Right lung (tissue), 5 donors: ENCODE measurements around the gene SELENOO. TPM values are rescaled to one million over a fixed set of nuclear protein-coding genes. Genes with fewer than 3 reads are reported as not detected.

Source experiments
- DNase-seq, 2 donors: peaks; one replicate each; pipeline ENCODE4 v3.0.0-alpha.2; 2013
- polyA plus RNA-seq, 5 donors: library from polyadenylated mRNA; unstranded; fragments of 120-200 nt; gene quantifications; one replicate each; pipeline versions ENCODE4 v1.2.1 to v1.2.3, GENCODE V29; 2013; ENCODE audit warnings: inconsistent platforms in 1 of 5, low replicate concordance in 1 of 5; ENCODE audit not compliant: insufficient read length in 5 of 5, insufficient read depth in 1 of 5

The SELENOO gene
- polyA plus RNA-seq, 5 donors, result 14.0 to 31.3 (median 22.2) TPM

DNA sequence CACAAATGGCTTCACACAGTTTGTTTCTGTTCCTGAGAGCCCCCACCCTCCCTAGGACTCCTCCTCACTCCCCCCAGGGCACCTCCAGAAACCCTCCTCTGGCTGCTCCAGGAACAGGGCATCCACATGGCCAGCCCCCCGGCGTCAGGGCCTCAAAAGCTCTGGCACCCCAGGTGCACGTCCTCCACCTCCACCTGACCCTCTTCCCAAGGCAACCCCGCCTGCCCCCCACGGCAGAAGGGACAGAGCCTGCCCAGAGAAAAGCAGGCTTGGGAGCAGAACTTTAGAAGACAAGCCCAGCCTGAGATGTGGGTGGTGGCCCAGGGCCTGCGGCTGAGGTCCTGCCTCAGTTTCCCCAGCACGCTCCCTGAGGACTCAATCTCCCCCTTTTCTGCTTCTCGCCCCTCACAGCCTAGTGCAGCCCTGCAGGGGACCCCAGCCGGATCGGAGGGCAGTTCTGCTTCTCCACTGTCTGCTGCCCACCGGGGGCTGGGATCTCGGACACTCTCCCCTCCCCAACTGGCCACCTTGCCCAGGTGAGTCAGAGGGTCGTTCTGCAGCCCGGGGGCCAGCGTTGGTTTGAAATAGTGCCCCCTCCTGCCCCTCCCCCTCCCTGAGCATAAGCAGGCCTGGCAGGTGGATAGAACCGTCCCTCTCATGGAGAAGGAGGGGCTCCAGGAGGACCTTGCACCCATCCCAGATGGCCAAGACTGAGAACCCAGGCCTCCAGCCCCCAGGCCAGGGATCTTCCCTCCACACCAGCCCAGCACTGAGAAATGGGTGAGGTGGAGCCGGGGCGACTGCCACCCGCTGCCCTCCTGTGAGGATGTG lies 17.5 kb upstream of the SELENOO start:
- DNase-seq, result no peak

DNA sequence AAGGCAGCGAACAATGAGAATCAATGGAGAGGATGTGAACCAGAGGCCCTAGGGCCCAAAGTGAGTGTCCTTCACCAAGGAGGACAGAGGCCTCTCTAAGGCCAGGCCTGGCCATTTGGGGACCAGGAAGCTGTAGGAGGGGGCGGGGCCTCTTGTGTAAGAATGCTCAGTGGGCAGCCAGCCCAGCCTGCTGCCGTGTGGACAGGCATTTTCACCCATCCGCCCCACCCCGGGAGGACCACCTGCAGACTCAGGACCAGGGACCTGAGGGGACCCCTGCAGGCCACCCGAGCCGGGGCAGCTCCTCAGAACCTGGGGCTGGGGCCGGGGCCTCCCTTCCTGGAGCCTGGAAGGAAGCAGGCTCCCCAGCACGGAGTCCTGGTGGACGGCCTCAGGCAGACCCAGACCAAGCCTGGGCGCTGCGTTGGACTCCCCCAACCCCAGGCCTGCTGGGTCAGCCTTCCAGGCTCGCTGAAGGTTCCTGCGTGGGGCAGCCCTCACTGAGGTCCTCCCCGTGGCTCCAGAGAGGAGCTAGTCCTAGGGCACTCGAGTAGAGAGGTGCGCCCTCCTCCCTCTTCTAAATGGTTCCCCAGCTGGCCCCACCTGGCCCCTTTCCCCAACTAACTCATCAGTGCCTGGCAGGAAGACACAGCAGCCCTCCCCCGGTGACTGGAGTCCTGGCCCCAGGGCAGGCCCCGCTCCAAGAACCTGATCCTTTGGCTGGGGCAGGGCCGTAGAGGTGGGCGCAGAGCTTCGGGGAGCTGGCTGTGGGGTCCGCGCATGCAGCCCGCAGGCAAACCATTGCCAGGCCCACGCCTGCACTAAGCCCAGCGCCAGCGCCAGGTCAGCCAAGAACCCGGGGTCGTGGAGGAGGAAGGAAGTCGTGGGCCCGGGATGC lies 16.6 kb upstream of the SELENOO start:
- DNase-seq, result peak in 1 of 2 donors; percentile 52

DNA sequence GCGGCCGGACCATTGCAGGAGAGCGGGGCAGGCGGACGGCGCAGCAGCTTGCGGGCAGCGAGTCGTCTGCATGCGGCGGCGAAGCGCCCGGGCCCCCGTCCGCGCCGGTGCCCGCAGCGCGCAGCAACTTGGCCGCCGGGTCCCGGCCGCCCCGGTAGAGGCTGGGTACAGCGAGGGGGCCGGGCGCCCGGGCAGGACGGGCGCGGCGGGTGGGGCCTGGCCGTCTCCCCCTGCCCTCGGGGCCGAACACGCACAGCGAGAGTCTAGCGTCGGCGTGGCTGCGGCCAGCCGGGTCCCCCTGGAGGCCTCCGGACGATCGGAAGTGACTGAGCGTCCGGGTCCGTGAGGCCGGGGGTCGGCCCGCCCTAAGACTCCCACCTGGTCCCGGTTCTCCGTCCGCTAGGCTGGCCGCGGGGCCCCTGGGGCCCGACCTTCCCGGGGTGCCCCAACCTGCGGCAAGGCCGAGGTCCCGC lies 15.9 kb upstream of the SELENOO start:
- DNase-seq, result no peak

DNA sequence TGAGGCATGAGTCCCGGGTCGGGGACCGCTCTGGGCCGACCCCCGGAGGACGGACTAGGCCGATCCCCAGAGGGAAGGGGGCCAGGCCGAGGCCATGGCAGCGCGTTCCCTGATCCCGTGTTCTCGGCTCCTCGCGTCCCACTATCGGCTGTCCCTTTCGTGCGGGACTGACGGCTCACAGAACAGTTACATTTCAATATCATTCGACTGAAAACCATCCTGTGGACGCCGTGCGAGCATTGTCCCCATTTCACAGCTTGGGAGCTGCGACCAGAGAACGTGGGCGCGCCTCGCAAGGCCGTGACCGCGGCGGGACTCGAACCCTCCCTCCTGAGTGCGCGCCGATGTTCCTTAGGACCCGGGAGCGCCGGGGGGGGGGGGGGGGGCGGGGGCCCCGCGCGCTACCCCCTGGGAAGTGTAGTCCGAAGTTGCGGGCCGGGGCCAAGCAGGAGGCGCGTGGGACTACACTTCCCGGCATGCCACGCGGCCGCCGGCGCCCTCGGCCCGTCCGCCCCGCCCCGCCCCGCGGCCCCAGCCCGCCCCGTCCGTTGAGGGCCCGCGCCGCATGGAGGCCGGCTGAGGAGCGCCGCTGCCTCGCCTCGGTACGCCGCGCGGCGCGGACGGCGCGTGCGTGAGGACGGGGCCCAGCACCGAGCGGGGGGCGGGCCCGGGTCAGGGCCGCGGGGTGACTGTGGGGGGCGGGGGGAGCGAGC lies 15.3 kb upstream of the SELENOO start, which contains the start of gene TRABD:
TSS of gene TRABD (plus strand) at position 539 of the 713 bp plus-strand sequence. CDS start 7,148 bp downstream, outside the sequence.
- peak; percentile 86 for DNase-seq

DNA sequence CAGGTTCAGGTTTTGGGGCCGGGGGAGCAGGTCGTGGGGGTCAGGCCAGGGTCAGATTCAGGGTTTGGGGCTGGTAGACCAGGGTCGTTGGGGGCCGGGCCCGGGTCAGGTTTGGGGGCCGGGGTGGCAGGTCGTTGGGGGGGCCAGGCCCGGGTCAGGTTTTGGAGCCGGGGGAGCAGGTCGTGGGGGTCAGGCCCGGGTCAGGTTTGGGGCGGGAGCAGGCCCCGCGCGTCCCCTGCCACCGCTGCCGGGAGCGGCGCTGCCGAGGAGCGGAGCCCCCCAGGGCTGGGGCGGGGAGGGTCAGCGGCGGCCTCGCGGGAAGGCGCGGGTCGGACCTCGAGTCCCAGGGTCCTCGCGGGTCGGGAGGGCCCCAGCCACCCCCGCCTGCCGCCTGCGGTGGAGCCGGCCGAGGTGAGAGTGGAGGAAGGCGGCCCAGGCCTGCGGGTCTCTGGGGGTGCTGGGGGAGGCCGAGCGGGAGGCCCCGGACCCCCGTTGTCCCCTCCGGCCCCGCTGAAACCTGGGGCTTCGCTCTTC lies 14.6 kb upstream of the SELENOO start:
- no peak for DNase-seq

DNA sequence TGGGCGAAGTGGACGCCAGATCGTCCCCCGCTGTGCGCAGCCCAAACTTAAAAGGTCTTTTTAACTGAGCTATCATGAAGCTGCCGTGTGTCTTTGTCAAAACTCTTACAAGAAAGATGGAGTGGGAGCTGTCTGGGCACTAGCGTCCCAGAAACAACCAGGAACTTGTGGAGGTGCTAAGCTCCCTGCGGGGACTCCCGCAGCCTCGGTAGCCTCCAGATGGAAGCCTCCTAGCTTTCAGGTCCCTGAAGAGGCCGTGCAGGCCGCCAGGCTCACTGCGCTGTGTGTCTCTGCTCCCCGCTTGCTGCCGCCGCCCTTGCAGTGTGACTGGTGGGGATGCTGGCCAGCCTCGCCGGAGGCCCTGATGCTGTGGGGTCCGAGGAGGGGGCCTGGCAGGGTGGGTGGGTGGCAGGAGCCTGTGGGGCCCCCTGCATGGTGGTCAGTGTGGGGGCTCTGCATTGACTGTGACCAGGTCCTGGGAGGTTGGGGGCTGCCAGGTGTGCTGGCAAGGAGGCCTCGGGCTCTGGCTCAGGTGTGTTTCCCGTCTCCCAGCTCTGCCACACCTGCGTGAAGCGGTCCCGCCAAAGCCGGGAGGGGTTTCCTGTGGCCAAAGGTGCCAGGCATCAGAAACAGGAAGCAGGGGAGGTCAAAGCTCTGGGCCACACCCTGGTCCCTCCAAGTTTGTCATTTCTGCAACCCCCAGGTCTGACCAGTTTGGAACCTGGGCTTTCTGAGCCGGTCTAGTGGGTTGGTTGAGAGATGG lies 13.9 kb upstream of the SELENOO start:
- DNase-seq, result no peak

DNA sequence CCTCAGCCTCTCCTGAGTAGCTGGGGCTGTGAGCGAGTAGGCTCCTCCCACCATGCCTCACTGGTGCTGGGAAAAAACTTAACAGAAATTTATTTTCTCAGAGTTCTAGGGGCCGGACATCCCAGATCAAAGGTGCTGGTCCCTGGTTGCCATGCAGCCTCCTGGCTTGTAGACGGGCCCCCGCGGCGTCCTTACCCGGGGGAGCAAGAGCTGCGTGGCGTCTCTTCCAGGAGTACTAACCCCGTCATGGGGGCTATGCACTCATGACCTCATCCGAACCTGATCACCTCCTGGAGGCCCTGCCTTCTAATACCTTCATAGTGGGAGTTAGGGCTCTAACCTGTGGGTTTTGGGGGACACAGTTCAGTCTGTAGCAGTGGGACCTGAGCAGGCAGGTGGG lies 12.5 kb upstream of the SELENOO start:
- DNase-seq, result no peak

DNA sequence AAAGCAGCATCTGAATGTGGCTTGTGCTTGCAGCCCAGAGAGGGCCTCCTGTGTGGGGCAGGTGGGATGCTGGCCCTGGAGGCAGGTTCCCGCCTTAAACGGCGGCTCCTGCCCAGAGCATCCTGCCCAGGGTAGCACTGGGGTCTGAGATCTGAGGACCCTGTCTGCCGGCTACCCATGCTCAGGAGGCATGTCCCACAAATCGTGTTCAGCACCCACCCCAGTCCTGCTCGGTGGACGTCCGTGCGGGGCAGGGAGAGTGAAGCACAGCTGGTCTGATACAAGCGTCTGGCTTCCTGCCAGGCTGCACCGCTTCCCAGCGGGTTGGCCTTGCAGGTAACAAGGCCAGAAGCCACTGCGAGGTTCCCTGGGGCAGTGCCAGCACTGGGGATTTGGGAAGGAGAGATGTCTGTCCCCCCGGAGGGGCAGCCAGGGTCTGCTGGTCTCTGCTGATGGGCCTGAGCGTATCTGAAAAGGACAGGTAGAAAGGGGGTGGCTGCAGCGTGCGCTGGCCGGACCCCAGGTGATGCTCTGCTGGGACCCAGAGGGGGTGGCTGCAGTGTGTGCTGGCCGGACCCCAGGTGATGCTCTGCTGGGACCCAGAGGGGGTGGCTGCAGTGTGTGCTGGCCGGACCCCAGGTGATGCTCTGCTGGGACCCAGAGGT lies 11.5 kb upstream of the SELENOO start:
- no peak for DNase-seq

DNA sequence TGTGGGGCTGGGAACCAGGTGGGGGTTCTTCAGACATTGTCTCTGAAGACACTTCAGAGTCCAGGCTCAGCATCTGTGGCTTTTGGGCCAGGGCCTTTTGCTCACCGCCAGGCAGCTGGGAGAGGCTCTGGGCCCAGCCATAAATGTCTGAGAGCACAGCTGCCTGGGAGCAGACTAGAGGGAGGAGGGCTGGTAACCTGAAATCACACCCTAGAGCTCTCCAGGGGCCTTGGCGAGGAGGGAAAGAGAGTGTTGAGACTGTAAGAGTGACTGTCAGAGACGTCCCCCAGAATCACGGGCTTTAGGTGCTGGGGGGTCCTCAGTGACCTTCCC lies 11.0 kb upstream of the SELENOO start:
- no peak for DNase-seq

DNA sequence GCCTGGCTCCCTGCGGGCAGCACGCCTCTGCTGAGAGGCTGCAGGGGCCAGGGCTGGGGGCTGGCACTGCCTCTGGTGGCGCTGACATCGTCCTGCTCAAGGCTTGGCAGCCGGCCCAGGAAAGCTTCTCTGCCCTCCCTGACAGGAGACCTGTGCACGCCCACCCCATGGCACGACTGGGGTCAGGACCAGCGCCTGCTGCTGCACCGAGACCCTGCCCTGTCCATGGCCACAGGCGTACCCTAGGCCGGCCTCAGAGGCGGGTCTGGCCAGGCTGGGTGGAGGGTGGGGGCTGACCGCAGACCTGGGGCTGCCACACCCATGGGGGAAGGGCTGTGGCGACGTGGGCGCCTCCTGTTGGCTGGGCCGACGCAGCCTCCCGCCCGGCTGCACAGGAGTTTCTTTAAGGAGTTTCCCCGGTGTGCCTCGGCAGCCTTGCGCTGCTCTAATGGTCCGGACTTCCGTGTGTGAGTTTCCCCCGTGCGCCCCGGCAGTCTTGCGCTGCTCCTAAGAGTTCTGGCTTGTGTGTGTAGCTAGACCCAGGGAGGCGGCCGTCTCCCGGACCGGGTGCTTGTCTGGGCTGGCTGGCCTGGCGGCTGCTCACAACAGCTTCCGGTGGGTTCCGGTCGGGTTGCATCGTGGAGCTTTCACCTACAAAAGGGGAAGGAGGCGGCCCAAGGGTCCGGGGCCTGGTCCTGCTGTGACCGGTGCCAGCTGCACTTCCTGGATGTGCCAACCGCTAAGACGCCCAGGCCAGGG lies 10.4 kb upstream of the SELENOO start:
- DNase-seq, result peak; percentile 59 to 66

DNA sequence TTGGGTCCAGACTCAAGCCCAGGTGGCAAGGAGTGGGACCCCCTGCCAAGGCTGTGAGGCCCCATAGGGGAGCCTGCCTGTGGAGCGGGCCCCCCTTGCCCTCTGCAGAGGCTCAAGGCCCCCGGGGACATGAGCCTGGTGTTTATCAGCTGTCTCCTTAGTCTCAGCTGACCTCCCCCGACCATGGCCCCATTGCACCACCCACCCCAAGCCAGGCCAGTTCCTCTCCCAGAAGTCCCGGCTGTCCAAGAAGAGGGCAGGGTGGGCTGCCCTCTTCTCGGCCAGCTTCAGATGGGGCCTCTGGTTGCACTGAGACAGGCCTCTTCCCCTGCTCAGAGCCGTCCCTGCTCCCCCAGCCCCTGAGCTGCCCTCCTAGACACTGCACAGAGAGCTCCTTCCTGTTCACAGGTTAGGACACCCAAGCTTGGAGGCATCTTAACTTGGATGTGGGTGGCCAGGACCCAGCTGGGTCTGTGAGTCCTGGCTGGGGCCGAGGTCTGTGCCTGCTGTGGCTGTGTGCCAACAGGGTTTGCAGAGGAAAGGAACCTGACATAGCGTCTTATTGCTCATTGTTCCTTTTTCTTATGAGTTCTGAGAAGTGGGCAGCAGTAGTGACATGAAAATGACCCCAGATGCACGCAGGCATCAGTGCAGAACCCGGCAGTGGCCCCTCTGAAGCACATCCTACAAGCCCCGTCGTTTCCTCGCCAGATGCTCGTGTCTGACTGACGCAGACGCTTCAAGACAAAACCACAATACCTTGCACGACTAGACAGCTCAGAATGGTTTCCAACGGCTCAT lies 9.7 kb upstream of the SELENOO start:
- DNase-seq, result no peak

DNA sequence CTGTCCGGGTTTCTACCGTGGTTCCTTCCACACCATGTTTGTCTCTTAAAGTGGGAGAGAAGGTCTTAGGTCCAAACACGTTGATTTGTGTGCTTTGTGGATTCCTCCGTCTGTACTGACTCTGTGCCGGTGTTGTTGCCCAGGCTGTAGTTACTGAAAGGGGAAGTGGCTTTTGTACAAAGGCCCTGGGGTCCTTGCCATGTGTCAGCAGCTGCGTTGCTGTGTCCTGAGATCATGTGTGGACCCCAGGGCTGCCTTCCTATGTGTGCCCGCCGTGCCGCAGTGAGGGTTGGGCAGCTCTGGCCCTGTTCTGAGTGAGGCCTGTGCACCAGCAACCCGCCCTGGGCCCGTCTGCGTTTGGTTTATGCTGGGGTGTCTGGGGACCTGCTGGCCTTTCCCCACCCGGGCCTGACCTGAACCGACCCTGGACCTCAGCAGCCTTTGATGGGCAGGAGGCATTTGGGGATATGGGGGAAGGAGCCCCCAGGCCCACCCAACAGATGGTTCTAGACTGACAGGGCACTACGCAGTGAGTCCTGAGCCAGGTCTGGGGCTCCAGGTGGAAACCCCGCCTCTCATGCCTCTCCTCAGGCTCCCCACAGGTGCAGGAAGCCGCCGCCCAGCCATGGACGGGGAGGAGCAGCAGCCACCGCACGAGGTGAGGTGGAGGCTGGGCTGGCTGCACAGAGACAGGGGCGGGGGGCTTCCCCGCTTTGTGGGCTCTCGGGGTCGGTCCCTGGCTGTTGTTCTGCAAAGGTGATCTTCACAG lies 8.2 kb upstream of the SELENOO start:
- DNase-seq, result no peak

DNA sequence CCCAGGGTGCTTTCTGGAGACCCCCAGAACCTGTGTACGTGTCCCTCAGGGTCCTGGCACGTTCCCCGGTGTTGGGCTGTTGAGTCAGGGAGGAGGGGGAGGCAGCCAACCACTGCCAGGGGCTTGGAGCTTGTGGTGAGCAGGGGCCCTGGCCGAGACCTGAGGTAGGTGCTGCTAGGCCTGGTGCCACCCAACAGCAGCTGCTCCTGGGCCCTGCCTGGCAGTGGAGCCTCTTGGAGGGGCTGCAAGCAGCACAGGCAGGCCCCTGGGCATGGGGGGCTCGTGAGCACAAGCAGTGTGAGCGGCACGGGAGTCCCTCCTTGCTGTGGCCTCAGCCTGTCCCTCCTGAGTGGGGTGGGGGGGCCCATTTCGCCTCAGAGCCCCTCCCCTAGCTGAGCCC lies 7.2 kb upstream of the SELENOO start:
- DNase-seq, result no peak

DNA sequence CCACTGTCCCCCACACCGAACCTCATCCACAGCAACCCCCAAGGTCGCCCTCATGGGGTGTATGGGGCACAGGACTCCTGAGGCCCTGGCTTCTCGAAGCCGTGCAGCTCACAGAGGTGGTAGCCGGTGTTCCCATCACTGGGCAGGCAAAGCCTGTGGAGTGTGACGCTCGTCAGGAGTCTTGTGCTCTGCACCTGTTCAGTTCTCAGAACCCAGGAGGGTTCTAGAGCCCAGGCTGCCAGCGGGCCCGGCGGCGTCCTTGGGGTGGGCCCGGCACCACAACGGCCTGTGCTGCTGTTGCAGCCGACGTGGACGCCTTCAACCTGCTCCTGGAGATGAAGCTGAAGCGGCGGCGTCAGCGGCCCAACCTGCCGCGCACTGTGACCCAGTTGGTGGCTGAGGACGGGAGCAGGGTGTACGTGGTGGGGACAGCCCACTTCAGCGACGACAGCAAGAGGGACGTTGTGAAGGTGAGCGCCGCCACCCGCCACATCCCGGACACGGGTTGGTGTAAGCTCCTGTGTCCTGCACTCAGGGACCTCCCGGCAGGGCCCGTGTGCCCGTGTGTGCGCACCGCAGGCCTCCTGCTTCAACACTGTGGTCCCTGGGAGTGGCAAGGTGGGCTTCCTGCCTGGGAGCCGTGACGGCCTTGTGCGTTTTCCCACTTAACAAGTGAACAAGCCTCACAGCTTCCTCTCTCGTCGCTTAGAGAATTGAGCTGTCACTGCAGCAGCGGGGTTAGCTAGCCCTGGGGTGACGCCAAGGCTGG lies 6.6 kb upstream of the SELENOO start:
- DNase-seq, result no peak

DNA sequence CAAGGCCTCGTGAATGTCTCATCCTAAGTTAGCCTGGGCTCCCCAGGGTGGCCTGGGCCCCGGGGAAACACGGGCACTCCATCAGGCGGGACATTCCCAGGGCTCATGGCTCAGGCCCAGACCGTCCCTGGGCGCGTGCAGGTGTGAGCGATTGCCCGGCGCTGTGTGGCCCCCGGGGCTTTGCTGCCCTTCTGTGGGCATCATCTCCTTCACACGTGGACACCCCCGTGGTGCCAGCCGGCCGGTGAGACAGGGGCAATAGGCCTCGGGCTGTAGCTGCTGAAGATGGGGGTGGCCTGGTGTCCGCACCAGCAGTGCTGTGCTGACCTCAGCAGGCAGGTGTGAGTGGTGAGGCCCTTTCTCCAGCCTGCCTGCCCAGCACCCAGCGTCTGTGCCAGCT lies 4.6 kb upstream of the SELENOO start:
- no peak for DNase-seq

DNA sequence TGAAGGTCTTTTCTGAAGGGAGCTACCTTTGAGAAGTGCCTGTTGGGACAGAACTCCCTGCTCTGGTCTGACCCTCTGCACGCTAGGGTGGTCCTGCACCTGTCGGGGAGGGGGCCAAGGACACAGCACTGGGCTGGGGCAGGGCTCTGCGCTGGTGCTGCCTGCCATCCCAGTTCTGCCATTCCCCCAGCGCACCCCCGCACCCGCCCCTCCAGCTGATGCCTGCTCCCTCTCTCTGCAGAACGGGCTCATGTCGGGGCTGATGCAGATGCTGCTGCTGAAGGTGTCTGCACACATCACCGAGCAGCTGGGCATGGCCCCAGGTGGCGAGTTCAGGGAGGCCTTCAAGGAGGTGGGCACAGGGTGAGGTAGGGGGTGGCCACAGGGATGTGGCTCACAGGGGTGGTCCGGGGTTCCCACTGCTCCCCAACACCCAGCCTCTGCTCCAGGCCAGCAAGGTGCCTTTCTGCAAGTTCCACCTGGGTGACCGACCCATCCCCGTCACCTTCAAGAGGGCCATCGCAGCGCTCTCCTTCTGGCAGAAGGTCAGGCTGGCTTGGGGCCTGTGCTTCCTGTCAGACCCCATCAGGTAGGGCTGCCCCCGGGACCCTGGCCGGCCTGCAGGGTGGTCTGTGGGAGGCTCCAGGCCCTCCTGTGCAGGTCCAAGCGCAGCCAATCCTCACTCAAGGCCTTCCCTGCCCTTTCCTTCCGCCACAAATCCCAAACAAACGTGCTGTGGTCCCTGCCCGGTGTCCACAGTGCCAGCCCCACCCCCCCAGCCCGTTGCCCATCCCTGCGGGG lies 3.6 kb upstream of the SELENOO start:
- DNase-seq, result no peak
